Measurements from ENCODE around the gene CRAMP1.

The CRAMP1 gene

DNA sequence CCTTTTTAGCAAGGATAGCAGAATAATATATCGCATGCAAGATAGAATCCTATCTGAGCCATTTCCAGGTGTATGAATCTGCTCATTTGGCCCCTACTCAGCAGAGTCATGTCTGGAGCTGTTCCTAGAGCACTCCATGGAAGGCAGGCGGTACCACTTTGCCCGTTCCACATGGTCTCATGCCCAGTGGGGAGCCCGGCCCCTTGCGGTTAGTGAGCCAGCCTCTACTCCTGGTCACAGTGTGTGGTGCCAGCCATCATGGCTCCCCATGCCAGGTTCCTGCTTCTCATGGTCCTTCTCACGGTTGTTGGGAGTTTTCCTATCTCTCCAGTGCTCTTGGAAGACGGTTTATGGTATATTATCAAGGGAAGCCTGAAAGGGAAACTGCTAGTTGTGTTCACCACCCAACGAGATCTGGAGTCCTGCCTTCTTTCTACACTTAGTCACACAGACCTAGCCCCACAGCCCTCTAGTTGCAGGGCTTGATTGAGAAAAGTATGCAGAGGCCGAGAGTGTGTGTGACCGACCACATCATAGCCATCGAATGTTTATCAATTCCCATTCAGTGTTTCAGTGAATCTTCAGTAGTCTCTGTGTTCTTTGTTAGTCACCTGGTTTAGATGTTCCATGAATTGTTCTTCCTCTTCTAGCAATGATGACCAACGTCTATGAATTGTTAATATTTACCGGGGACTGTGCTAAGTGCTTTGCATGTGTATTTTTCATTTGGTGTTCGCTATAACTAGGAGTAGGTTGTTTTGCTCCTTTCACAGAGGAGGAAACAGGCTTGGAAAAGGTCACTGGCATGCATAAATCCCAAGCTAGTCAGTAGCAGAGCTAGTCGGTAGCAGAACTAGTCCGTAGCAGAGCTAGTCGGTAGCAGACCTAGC, 75.5 kb downstream of the CRAMP1 start:
- TF ChIP-seq CTCF (IDR thresholded peaks at IDR 0.05; ENCODE audit: borderline replicate concordance, insufficient read depth, low read depth, low read length): no peak
- no peak overlapping the region for H3K4me3 ChIP-seq (ENCODE audit: low read depth, low read length)

- TF ChIP-seq CTCF (IDR thresholded peaks at IDR 0.05; ENCODE audit: borderline replicate concordance, insufficient read depth, low read depth, low read length): no peak
- H3K4me3 ChIP-seq (ENCODE audit: low read depth, low read length): no peak overlapping the region
Measured at GRCh38 chr16:1688807-1689560, 76.8 kb downstream of the CRAMP1 start.

DNA sequence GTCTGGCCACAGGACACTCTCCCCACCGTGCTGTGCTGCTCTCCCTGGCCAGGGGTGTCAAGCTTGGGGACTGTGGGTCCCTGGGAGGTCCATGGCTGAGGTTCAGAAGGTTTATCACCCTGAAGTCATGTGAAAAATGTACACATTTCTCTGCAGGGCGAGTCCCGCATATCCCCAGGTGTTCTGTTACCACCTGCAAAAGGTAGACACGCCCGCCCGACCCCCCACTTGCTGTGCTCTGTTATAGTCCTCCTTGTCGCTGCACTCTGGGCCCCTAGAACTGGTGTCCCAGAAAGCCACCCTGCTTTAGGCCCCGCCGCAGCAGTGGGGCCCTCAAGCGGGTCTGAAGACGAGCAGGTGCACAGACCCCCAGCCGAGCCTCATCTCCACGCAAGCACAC, 77.7 kb downstream of the CRAMP1 start:
- no peak overlapping the region for H3K4me3 ChIP-seq (ENCODE audit: low read depth, low read length)

DNA sequence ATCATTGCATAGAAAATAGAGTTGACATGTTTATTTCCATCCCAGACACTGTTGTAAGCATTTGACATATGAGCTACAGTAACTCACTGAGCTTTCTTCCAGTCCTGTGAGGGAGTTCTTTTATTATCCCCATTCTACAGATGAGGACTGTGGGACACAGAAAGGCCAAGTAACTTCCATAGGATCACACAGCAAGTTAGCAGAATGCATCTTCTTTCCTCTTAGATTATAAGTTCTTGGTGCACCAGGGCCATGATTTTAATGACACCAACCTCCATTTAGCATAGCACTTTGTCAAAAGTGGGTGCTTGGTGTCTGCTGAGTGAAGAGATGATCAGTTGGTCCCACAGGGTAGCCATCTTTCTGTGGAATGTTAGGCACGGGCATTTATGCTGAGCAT, 78.7 kb downstream of the CRAMP1 start:
- no peak for TF ChIP-seq CTCF (IDR thresholded peaks at IDR 0.05; ENCODE audit: borderline replicate concordance, insufficient read depth, low read depth, low read length)
- no peak overlapping the region for H3K4me3 ChIP-seq (ENCODE audit: low read depth, low read length)

More for the DNA sequence above, 77.7 kb downstream of the CRAMP1 start:
- TF ChIP-seq CTCF (IDR thresholded peaks at IDR 0.05; ENCODE audit: borderline replicate concordance, insufficient read depth, low read depth, low read length): no peak

DNA sequence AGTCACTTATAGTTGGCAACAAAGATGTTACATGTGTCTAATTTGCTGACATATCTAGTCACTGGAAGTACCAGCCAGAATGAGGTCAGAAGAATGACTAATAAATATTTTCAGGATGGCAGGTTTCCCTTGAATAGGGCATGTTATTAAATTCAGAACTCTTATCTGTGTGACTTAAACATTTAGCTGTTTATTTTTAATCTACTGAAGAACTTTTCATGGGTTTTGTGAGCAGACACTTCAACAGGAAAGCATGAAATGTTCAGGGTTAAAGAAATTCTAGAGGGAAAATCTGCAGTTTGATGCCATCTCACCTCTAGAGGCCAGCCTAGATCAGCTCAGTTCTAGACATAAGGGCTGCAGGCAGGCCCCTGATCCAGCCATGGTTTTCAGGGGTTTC, 79.1 kb downstream of the CRAMP1 start:
- TF ChIP-seq CTCF (IDR thresholded peaks at IDR 0.05; ENCODE audit: borderline replicate concordance, insufficient read depth, low read depth, low read length): no peak
- no peak overlapping the region for H3K4me3 ChIP-seq (ENCODE audit: low read depth, low read length)

GRCh38 chr16:1691956-1692355, 79.8 kb downstream of the CRAMP1 start:
- no peak for TF ChIP-seq CTCF (IDR thresholded peaks at IDR 0.05; ENCODE audit: borderline replicate concordance, insufficient read depth, low read depth, low read length)
- no peak overlapping the region for H3K4me3 ChIP-seq (ENCODE audit: low read depth, low read length)

Data from GM12875 (cell line).